Ovary (tissue), 9 donors: ENCODE data around the gene MBD5. TPM values are rescaled to one million over a fixed set of nuclear protein-coding genes. Genes with fewer than 3 reads are reported as not detected.

Source experiments
- DNase-seq, 5 donors: peaks; one replicate each; pipeline ENCODE4 v3.0.0-alpha.2; 2019 to 2020
- H3K27ac ChIP-seq, 2 donors: fragments of 200-600 bp; one replicate each; pipeline versions ENCODE4 v1.5.1 to v1.8.0; 2019 to 2022
- H3K27me3 ChIP-seq: fragments of 200-600 bp; one replicate; pipeline ENCODE4 v1.8.0; 2022
- H3K36me3 ChIP-seq: fragments of 200-600 bp; sonication (generic); one replicate; pipeline ENCODE4 v1.5.1; 2019
- H3K4me1 ChIP-seq: one replicate; pipeline ENCODE4 v1.8.1; 2013; ENCODE audit warnings: mild to moderate bottlenecking, moderate library complexity; ENCODE audit not compliant: insufficient read depth
- H3K4me3 ChIP-seq: fragments of 200-600 bp; sonication (generic); one replicate; pipeline ENCODE4 v1.5.1; 2017
- H3K9me3 ChIP-seq, 2 donors: fragments of 200-600 bp in 1 of 2; sonication (generic) in 1 of 2; one replicate each; pipeline versions ENCODE4 v1.5.1 to v1.8.1; 2013 to 2019; ENCODE audit warnings: mild to moderate bottlenecking in 1 of 2, moderate library complexity in 1 of 2
- EP300 ChIP-seq: sonication (generic); formaldehyde crosslinking; IDR thresholded peaks from one replicate; pipeline ENCODE4 v1.6.1; 2017; ENCODE audit warnings: antibody characterized with exemption
- POLR2A ChIP-seq: fragments of 450-650 bp; IDR thresholded peaks from one replicate; pipeline ENCODE4 v1.6.1; 2017; ENCODE audit warnings: antibody characterized with exemption, mild to moderate bottlenecking, moderate library complexity
- WGBS, 3 donors: extraction: QIAGEN DNeasy Blood & Tissue Kit in 1 of 3; methylation state at CpG; one replicate each; pipeline versions ENCODE4 v1.1.5 to v1.1.7; 2013 to 2017; 5-methylcytosine and 5-hydroxymethylcytosine counted together
- intact Hi-C, 4 donors: fragments of 100-400 bp; cut with DNase I; formaldehyde crosslinking; loops; one replicate each; pipeline versions ENCODE4 v1.11.0 to v1.15.1; 2022 to 2023
- polyA plus RNA-seq, 2 donors: library from polyadenylated mRNA; stranded (reverse); fragments of 200-250 nt in 1 of 2; fragments of 350-450 nt in 1 of 2; fragmentation: Illumina TruSeq in 1 of 2; extraction: RNeasy Lipid Tissue Mini Kit (QIAGEN cat#74804) in 1 of 2; gene quantifications; one replicate each; pipeline ENCODE4 v1.2.3, GENCODE V29; 2013 to 2014
- total RNA-seq, 7 donors: library from RNA; depleted of rRNA in 2 of 7; stranded (reverse); fragments of >200 nt in 2 of 7; fragmentation: NEBNext Ultra II Directional in 3 of 7; extraction: Animal tissue kit (Norgen Biotek cat#: 25700) in 3 of 7; gene quantifications; one replicate each; pipeline versions ENCODE4 v1.1.0 to v1.2.4, GENCODE V29; 2016 to 2023
- TF ChIP-seq, protein P1 (sequence below), 3 donors: fragments of 450-650 bp in 2 of 3; fragments of 200-600 bp in 1 of 3; IDR thresholded peaks; one replicate each; pipeline versions ENCODE4 v1.5.1 to v1.8.0; 2016 to 2022; ENCODE audit warnings: antibody characterized with exemption in 3 of 3, mild to moderate bottlenecking in 1 of 3
- donor health status: DM: no; HTN: no; CAD: no; lungs with moderate emphysema.
- donor health status: DM: no; HTN: no; CAD: no.
- donor health status: Bipolar disorder and iron deficiency.
- donor health status: DM: yes; HTN: yes; CAD: no.
- donor health status: DM: no; HTN: no; CAD: no.
- donor health status: DM: yes; HTN: yes; CAD: no.

Gene MBD5
- total and polyA plus RNA-seq, 9 donors: 8.5 to 66.3 (median 45.8) TPM

DNA sequence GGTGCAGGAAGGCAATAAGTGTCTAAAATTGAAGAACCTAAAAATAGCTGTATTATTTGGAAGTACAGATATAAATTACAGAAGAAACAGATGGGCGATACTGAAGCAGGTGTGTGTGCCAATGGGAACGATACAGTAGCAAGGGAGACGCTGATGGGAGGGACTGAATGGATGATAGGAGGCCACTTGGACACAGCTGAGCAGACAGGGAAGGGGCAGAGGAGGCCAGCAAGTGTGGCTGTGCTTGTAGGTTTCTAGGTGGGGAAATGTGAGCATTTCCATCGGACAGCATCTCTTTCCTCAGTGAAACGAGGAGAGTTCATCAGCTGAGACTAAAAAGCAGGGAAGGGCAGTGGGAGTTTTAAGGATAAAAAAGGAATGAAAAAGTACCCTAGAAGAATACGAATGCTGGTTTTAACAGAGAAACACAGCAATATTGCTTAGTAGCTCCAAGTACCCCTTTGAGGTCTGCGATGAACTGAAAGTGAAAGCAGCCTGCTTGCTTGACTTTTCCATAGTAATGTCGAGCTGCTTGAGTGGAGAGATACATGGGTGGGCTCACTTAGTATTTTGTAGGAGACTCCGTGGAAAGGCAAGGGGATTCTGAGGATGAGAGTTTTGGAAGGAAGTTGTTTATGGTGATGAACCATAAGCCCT is 531.9 kb downstream of the MBD5 start:
- Histone ChIP-seq H3K36me3 (no peaks in the 10 kb centered on the region), H3K4me1 (no peaks in the 10 kb centered on the region), H3K27ac (peak overlapping the region in 1 of 2 donors; percentile 11), H3K4me3 (peak overlapping the region; percentile 35), H3K27me3 (no peaks in the 10 kb centered on the region), H3K9me3 (no peaks in the 10 kb centered on the region)
- TF ChIP-seq, protein P1, sequence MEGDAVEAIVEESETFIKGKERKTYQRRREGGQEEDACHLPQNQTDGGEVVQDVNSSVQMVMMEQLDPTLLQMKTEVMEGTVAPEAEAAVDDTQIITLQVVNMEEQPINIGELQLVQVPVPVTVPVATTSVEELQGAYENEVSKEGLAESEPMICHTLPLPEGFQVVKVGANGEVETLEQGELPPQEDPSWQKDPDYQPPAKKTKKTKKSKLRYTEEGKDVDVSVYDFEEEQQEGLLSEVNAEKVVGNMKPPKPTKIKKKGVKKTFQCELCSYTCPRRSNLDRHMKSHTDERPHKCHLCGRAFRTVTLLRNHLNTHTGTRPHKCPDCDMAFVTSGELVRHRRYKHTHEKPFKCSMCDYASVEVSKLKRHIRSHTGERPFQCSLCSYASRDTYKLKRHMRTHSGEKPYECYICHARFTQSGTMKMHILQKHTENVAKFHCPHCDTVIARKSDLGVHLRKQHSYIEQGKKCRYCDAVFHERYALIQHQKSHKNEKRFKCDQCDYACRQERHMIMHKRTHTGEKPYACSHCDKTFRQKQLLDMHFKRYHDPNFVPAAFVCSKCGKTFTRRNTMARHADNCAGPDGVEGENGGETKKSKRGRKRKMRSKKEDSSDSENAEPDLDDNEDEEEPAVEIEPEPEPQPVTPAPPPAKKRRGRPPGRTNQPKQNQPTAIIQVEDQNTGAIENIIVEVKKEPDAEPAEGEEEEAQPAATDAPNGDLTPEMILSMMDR (IDR thresholded peaks at IDR 0.05): no peak
- TF ChIP-seq POLR2A (no peak), EP300 (no peak)
- WGBS, 3 donors: 3 to 10% (median 4%) methylated on average over 9 of the region's 9 CpGs
- no peak for DNase-seq
- intact Hi-C loops: loop anchor here in 1 of 4 donors (5.0 kb wide), 1 partner anchor 791 kb away; no protein-coding TSS in a partner anchor

DNA sequence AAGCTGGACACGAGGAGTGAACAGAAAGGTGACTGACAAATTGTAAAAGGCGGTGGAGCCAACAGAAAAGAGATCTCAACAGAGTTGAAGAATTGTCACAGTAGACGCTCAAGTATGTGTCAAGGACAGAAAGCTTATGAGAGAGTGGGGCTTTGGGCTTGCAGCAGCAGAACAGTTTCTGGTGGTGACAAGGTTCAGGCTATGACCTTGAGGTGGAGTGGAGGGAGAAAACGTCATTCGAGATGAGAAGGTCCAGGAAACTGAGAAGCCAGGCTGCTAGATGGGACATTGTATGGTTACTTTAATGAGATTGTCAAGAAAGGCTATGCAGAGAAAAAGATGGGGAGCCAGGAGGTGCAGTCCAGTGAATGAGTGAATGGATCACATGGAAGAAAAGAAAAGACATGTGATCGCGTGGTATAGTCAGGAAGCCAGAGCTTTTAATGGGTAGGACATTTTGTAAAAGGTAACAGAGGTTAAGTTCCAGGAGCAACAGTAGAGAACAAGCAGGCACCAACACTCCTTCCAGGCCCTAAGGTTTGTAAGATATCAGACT is 532.5 kb downstream of the MBD5 start:
- H3K27ac ChIP-seq: peak overlapping the region in 1 of 2 donors; percentile 11
- H3K4me3 ChIP-seq: peak overlapping the region; percentile 35
- no peak for DNase-seq
- no peaks in the 10 kb centered on the region for H3K4me1 ChIP-seq
- intact Hi-C loops: loop anchor here in 1 of 4 donors (5.0 kb wide), 1 partner anchor 791 kb away; no protein-coding TSS in a partner anchor
- H3K9me3 ChIP-seq: no peaks in the 10 kb centered on the region
- no peak for TF ChIP-seq EP300
- no peak for TF ChIP-seq POLR2A
- TF ChIP-seq, protein P1 (IDR thresholded peaks at IDR 0.05): no peak
- H3K27me3 ChIP-seq: no peaks in the 10 kb centered on the region
- WGBS, 3 donors: 46 to 58% (median 55%) methylated on average over 7 of the region's 7 CpGs
- H3K36me3 ChIP-seq: no peaks in the 10 kb centered on the region

DNA sequence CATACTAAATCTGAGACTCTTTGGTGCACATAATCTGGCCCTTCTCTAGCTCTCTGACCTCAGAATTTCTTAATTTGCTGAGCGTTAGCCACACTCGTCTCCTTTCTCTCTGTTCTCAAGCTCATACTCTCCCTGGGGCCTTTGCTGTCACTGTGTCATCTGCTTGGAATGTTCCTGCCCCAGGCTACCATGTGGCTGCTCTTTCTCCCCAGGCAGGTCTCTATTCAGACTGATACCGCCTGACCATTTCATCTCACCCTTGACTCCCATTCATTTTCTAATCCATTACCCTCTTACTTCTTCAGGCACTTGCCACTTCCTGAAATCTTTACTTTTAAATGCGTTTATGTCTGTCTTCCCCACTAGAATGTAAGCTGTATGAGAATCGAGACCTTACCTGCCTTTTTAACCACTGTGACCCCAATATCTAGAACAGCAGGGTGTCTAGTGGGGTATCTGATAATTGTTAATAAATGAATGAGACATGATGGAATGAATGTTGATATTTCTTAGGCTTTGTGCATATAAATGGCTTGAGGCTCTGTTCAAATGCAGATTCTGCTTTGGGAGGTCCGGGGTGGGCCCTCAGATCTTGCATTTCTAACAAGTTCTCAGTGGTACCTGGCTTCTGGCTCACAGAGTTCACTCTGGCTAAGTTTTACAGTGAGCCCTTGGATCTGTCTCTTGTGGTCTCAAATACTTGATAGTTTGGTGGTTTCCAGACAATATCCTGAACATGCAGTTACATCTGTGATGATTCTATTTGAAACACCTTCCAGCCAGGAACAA is 533.8 kb downstream of the MBD5 start:
- H3K27ac ChIP-seq: no peak overlapping the region
- no peaks in the 10 kb centered on the region for H3K36me3 ChIP-seq
- no peaks in the 10 kb centered on the region for H3K9me3 ChIP-seq
- WGBS, 3 donors: 92 to 95% (median 92%) methylated on average over 6 of the region's 6 CpGs
- intact Hi-C loops: loop anchor here in 1 of 4 donors (5.0 kb wide), 1 partner anchor 792 kb away; no protein-coding TSS in a partner anchor
- H3K27me3 ChIP-seq: no peaks in the 10 kb centered on the region
- no peak overlapping the region for H3K4me3 ChIP-seq
- TF ChIP-seq, protein P1 (IDR thresholded peaks at IDR 0.05): no peak
- TF ChIP-seq EP300: no peak
- no peak for TF ChIP-seq POLR2A
- H3K4me1 ChIP-seq: no peaks in the 10 kb centered on the region
- DNase-seq: no peak

DNA sequence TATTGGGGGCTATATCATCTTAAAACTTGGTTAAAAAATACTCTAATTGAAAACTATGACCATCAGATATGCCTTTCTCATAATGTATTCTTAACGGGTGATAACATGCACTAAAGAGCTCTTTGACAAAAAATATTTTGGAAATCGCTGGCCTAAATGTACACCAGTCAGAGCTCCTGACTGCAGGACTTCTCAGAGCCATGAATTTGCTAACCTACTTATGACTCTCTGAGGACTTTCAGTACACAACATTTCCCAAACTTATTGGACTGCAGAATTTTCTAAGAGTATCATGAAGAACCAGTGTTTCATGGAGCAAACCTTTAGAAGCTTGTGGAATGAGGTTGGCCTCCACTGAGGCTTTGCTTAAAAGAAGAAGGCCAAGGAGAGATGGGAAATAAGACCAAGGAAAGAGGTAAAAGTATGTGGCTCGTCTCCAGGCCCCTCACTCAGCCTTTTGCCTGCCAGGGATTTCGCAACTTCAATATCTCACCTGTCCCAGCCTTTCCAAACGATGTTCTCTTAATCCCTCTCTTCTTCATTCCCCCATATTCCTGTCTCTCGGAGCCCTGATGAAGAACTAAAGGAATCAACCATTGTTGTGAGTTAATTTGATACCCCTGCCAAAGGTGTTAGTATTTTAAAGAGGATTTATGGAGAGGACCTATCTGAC is 534.9 kb downstream of the MBD5 start:
- Histone ChIP-seq H3K4me3 (no peak overlapping the region), H3K4me1 (no peaks in the 10 kb centered on the region), H3K9me3 (no peaks in the 10 kb centered on the region), H3K27me3 (no peaks in the 10 kb centered on the region), H3K27ac (no peak overlapping the region), H3K36me3 (no peaks in the 10 kb centered on the region)
- DNase-seq: no peak
- 86 to 88% (median 87%) methylated on average over 6 of the region's 6 CpGs for WGBS, 3 donors
- intact Hi-C loops: no loop called here
- TF ChIP-seq POLR2A: no peak
- no peak for TF ChIP-seq EP300
- TF ChIP-seq, protein P1 (IDR thresholded peaks at IDR 0.05): no peak
